HL-60 (cell line): Measurements from ENCODE around the gene MAPK7.

Experiments
- DNase-seq, 2 experiments: peaks; one replicate each; pipeline ENCODE4 v3.0.0-alpha.2; 2010 to 2020; ENCODE audit warnings: low read depth in 1 of 2, low spot score in 1 of 2
- H3K27ac ChIP-seq: fragments of 250-450 bp; sonication (Bioruptor Pico); replicated peaks from 2 replicates; pipeline ENCODE4 v1.5.1; 2020; ENCODE audit warnings: mild to moderate bottlenecking, moderate library complexity
- H3K27me3 ChIP-seq: fragments of 250-450 bp; sonication (Bioruptor Pico); 2 replicates; pipeline ENCODE4 v1.5.1; 2021; ENCODE audit warnings: mild to moderate bottlenecking, moderate library complexity; ENCODE audit not compliant: insufficient read depth, poor library complexity, severe bottlenecking
- H3K4me3 ChIP-seq: replicated peaks from 2 replicates; pipeline ENCODE4 v1.5.1; 2011; ENCODE audit warnings: mild to moderate bottlenecking, control low read depth, low read length; ENCODE audit not compliant: insufficient read depth
- GABPA ChIP-seq: IDR thresholded peaks from 2 replicates; pipeline ENCODE4 v1.6.1; 2012; ENCODE audit warnings: low read depth
- POLR2AphosphoS5 ChIP-seq: IDR thresholded peaks from 2 replicates; pipeline ENCODE4 v1.6.1; 2012; ENCODE audit warnings: low read depth
- SPI1 ChIP-seq: IDR thresholded peaks from 2 replicates; pipeline ENCODE4 v1.6.1; 2012; ENCODE audit warnings: low read depth, mild to moderate bottlenecking, borderline replicate concordance
- TF ChIP-seq, protein P1 (sequence below): IDR thresholded peaks from 2 replicates; pipeline ENCODE4 v1.6.1; 2012; ENCODE audit warnings: low read depth; ENCODE audit not compliant: insufficient replicate concordance
- TF ChIP-seq, protein P2 (sequence below): IDR thresholded peaks from one replicate; pipeline ENCODE4 v1.5.1; 2011; ENCODE audit warnings: low read length, control low read depth, inconsistent platforms; ENCODE audit not compliant: insufficient read depth

MAPK7 gene

DNA sequence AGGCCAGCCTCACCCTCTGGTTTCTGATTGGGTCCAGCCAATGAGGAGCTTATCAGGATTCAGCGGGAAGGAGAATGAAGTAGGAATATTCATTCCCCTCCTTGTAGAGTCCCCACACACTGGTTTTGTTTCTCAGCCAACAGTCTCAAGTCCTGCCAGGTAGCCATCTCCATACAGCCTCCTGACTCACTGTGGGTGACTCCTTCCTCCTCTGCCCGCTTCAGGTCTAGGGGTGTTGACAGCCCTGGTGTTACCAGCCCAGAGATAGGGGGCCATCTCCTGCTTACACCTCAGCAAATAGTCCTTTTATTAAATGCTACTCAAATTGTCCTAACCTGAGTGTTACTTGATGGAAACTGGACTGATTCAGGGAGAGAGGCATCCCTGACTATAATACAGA is 12.7 kb downstream of the MAPK7 start:
- DNase-seq = no peak
- Histone ChIP-seq H3K27ac (no peak overlapping the region), H3K27me3 (no peaks in the 10 kb centered on the region), H3K4me3 (no peak overlapping the region)
- TF ChIP-seq, protein P1, sequence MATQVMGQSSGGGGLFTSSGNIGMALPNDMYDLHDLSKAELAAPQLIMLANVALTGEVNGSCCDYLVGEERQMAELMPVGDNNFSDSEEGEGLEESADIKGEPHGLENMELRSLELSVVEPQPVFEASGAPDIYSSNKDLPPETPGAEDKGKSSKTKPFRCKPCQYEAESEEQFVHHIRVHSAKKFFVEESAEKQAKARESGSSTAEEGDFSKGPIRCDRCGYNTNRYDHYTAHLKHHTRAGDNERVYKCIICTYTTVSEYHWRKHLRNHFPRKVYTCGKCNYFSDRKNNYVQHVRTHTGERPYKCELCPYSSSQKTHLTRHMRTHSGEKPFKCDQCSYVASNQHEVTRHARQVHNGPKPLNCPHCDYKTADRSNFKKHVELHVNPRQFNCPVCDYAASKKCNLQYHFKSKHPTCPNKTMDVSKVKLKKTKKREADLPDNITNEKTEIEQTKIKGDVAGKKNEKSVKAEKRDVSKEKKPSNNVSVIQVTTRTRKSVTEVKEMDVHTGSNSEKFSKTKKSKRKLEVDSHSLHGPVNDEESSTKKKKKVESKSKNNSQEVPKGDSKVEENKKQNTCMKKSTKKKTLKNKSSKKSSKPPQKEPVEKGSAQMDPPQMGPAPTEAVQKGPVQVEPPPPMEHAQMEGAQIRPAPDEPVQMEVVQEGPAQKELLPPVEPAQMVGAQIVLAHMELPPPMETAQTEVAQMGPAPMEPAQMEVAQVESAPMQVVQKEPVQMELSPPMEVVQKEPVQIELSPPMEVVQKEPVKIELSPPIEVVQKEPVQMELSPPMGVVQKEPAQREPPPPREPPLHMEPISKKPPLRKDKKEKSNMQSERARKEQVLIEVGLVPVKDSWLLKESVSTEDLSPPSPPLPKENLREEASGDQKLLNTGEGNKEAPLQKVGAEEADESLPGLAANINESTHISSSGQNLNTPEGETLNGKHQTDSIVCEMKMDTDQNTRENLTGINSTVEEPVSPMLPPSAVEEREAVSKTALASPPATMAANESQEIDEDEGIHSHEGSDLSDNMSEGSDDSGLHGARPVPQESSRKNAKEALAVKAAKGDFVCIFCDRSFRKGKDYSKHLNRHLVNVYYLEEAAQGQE = no peak
- TF ChIP-seq SPI1 (no peak), GABPA (no peak), POLR2AphosphoS5 (no peak)
- TF ChIP-seq, protein P2, sequence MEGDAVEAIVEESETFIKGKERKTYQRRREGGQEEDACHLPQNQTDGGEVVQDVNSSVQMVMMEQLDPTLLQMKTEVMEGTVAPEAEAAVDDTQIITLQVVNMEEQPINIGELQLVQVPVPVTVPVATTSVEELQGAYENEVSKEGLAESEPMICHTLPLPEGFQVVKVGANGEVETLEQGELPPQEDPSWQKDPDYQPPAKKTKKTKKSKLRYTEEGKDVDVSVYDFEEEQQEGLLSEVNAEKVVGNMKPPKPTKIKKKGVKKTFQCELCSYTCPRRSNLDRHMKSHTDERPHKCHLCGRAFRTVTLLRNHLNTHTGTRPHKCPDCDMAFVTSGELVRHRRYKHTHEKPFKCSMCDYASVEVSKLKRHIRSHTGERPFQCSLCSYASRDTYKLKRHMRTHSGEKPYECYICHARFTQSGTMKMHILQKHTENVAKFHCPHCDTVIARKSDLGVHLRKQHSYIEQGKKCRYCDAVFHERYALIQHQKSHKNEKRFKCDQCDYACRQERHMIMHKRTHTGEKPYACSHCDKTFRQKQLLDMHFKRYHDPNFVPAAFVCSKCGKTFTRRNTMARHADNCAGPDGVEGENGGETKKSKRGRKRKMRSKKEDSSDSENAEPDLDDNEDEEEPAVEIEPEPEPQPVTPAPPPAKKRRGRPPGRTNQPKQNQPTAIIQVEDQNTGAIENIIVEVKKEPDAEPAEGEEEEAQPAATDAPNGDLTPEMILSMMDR = no peak

DNA sequence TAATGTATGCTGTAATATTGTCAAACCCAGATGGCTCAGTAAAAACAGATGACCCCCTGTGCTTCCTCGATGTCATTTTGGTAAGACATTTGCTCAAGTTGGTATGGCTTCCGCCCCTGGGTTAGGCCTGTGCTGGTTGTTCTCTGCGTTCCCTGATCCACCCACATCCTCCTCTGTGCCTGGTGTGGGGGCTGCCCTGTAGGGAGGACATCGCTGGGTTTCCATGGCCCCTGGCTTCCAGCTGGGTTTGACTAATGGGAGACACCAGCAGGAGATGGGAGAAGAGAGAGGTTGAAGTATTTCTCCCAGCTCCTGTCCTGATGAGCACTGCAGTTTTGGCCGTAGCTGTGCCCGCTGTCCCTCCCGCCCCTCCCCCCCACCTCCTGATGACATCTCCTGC is 13.1 kb downstream of the MAPK7 start:
- no peak for TF ChIP-seq GABPA
- no peak for DNase-seq
- Histone ChIP-seq H3K27ac (no peak overlapping the region), H3K4me3 (no peak overlapping the region), H3K27me3 (no peaks in the 10 kb centered on the region)

DNA sequence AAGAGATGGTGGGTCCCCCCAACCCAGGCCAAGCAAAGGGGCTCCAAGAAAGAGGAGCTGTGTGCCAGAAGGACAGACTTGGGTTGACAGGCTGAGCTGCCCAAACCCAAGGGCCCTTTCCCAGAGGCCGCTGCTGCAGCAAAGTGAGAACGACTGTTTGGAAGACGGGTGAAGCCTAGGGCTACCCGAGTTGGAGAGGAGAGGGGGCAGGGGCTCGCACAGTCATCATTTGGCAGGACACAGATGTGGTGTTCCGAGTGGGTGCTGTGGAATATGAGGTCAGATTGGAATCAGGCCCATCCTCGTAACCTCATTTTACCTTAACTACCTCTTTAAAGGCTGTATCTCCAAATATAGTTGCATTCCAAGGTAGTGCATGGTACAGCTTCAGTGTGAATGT is 14.0 kb downstream of the MAPK7 start:
- no peak overlapping the region for H3K4me3 ChIP-seq
- H3K27me3 ChIP-seq = no peaks in the 10 kb centered on the region
- TF ChIP-seq, protein P2 = no peak
- DNase-seq = no peak
- no peak overlapping the region for H3K27ac ChIP-seq

DNA sequence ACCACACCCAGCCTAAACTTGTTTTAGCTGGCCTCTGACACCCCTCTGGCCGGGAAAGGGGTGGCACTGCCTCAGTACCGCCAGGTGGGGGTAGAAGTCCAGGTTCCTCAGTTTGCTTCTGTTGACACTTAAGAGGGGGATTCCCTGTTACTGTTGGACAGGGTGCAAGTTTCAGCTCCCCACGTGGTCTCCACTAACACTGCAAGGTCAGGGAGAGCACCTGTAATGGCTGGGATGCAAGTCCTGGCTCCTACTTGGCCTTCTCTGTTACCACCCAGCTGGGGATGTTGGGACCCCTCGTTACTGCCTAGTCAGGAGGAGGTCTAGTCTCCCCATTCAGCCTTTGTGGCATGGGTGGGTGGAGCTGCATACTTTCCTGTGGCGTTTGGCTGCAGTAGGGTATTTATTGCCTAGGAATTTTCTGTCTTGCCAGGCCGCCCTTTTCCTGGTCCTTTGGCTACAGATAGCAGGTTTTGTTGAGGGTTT is 19.3 kb downstream of the MAPK7 start:
- Histone ChIP-seq H3K27ac (no peak overlapping the region), H3K27me3 (no peaks in the 10 kb centered on the region), H3K4me3 (no peak overlapping the region)
- DNase-seq = no peak
- TF ChIP-seq POLR2AphosphoS5 (no peak), SPI1 (no peak), GABPA (no peak)
- TF ChIP-seq, protein P1 = no peak
- TF ChIP-seq, protein P2 = no peak
